HG02870 (cell line): Measurements from ENCODE around the gene ITGAD.

Source experiments
- ATAC-seq: cut with Tn5 transposase; IDR thresholded peaks from one replicate; pipeline ENCODE4 v1.9.1; 2021; ENCODE audit warnings: mild to moderate bottlenecking, moderate library complexity; ENCODE audit not compliant: unreplicated experiment

Gene ITGAD

GRCh38 chr16:31364421-31364820 lies 28.7 kb upstream of the ITGAD start:
- no peak for ATAC-seq

- ATAC-seq, result no peak
Observed at GRCh38 chr16:31365131-31365865, 27.8 kb upstream of the ITGAD start.

- no peak for ATAC-seq
Observed at GRCh38 chr16:31367853-31368252, 25.3 kb upstream of the ITGAD start.

- ATAC-seq, result no peak
Observed at GRCh38 chr16:31371008-31371407, 22.1 kb upstream of the ITGAD start.

GRCh38 chr16:31371619-31372484 lies 21.3 kb upstream of the ITGAD start:
- ATAC-seq, result no peak

GRCh38 chr16:31373235-31373634 lies 19.9 kb upstream of the ITGAD start:
- ATAC-seq, result no peak

- no peak for ATAC-seq
Observed at GRCh38 chr16:31375231-31375630, 17.9 kb upstream of the ITGAD start.

GRCh38 chr16:31376705-31377104 lies 16.4 kb upstream of the ITGAD start:
- ATAC-seq, result no peak

GRCh38 chr16:31377210-31377903 lies 15.8 kb upstream of the ITGAD start:
- no peak for ATAC-seq

- no peak for ATAC-seq
Observed at GRCh38 chr16:31380201-31380600, 12.9 kb upstream of the ITGAD start.

GRCh38 chr16:31382485-31383161 lies 10.5 kb upstream of the ITGAD start:
- ATAC-seq, result peak; percentile 54

GRCh38 chr16:31385680-31386079 lies 7.5 kb upstream of the ITGAD start:
- ATAC-seq, result no peak

GRCh38 chr16:31386157-31386984 lies 6.8 kb upstream of the ITGAD start:
- no peak for ATAC-seq

GRCh38 chr16:31388535-31388934 lies 4.6 kb upstream of the ITGAD start:
- no peak for ATAC-seq

GRCh38 chr16:31390504-31391041 lies 2.6 kb upstream of the ITGAD start:
- ATAC-seq, result no peak

- no peak for ATAC-seq
Observed at GRCh38 chr16:31395647-31396046, 2.5 kb downstream of the ITGAD start.

GRCh38 chr16:31397096-31397660 lies 4.0 kb downstream of the ITGAD start:
- no peak for ATAC-seq

- no peak for ATAC-seq
Observed at GRCh38 chr16:31397701-31398100, 4.6 kb downstream of the ITGAD start.

GRCh38 chr16:31400191-31400590 lies 7.1 kb downstream of the ITGAD start:
- no peak for ATAC-seq

- no peak for ATAC-seq
Observed at GRCh38 chr16:31401436-31401835, 8.3 kb downstream of the ITGAD start.
